Keratinocyte (primary cell): ENCODE results near the gene KRTAP9-4.

Experiments
- EZH2 ChIP-seq: IDR thresholded peaks from one replicate; pipeline ENCODE4 v1.6.1; 2012; ENCODE audit warnings: inconsistent platforms, mild to moderate bottlenecking, low read length, moderate library complexity
- TF ChIP-seq, protein P1 (sequence below), 3 experiments: IDR thresholded peaks in 1 of 3; conservative IDR thresholded peaks in 1 of 3; optimal IDR thresholded peaks in 1 of 3; 2 replicates in 2 of 3; 3 replicates in 1 of 3; pipeline versions ENCODE3 to v1.5.1; 2011; ENCODE audit warnings: low read length in 3 of 3, mild to moderate bottlenecking in 3 of 3, moderate library complexity in 2 of 3, control low read depth in 1 of 3, inconsistent platforms in 1 of 3; ENCODE audit not compliant: insufficient read depth in 2 of 3; ENCODE audit errors: extremely low read depth in 1 of 3

- TF ChIP-seq, protein P1, sequence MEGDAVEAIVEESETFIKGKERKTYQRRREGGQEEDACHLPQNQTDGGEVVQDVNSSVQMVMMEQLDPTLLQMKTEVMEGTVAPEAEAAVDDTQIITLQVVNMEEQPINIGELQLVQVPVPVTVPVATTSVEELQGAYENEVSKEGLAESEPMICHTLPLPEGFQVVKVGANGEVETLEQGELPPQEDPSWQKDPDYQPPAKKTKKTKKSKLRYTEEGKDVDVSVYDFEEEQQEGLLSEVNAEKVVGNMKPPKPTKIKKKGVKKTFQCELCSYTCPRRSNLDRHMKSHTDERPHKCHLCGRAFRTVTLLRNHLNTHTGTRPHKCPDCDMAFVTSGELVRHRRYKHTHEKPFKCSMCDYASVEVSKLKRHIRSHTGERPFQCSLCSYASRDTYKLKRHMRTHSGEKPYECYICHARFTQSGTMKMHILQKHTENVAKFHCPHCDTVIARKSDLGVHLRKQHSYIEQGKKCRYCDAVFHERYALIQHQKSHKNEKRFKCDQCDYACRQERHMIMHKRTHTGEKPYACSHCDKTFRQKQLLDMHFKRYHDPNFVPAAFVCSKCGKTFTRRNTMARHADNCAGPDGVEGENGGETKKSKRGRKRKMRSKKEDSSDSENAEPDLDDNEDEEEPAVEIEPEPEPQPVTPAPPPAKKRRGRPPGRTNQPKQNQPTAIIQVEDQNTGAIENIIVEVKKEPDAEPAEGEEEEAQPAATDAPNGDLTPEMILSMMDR (optimal IDR thresholded peaks at IDR 0.05 in 1 of 3, IDR thresholded peaks at IDR 0.05 in 1 of 3, conservative IDR thresholded peaks at IDR 0.05 in 1 of 3; ENCODE audit: extremely low read depth in 1 of 3, insufficient read depth in 2 of 3, low read length in 3 of 3), result no peak
- TF ChIP-seq EZH2, result no peak
These were observed 33.8 kb upstream of the KRTAP9-4 start for GRCh38 chr17:41215681-41216080.
